Spleen (tissue), 11 donors: Measurements from ENCODE around the gene SLC12A6. TPM values are rescaled to one million over a fixed set of nuclear protein-coding genes. Genes with fewer than 3 reads are reported as not detected.
"Not testable (repeated sequence)": the region's sequence is repeated elsewhere in the genome, so short reads cannot be mapped to it uniquely, and the experiment has no call there.

ENCODE experiments used
- DNase-seq: peaks from one replicate; pipeline ENCODE4 v3.0.0-alpha.2; 2020
- H3K27ac ChIP-seq, 8 donors: fragments of 200-600 bp; sonication (generic) in 7 of 8; 1 replicate in 4 of 8; 2 replicates in 4 of 8; pipeline versions ENCODE4 v1.5.0 to v1.8.0; 2016 to 2021; ENCODE audit warnings: inconsistent platforms in 4 of 8, mild to moderate bottlenecking in 4 of 8, moderate library complexity in 1 of 8
- H3K27me3 ChIP-seq, 7 donors: fragments of 200-600 bp; sonication (generic) in 6 of 7; replicated peaks in 1 of 7; 1 replicate in 4 of 7; 2 replicates in 3 of 7; pipeline versions ENCODE4 v1.5.0 to v1.8.0; 2016 to 2021; ENCODE audit warnings: inconsistent platforms in 3 of 7, mild to moderate bottlenecking in 1 of 7
- H3K36me3 ChIP-seq, 6 donors: fragments of 200-600 bp; sonication (generic) in 5 of 6; 1 replicate in 4 of 6; 2 replicates in 2 of 6; pipeline versions ENCODE4 v1.5.0 to v1.8.0; 2016 to 2021; ENCODE audit warnings: inconsistent platforms in 2 of 6
- H3K4me1 ChIP-seq, 6 donors: fragments of 200-600 bp; sonication (generic) in 5 of 6; 1 replicate in 3 of 6; 2 replicates in 3 of 6; pipeline versions ENCODE4 v1.5.0 to v1.8.0; 2016 to 2021; ENCODE audit warnings: inconsistent platforms in 3 of 6
- H3K4me3 ChIP-seq, 8 donors: fragments of 200-600 bp; sonication (generic) in 7 of 8; 1 replicate in 4 of 8; 2 replicates in 4 of 8; pipeline versions ENCODE4 v1.5.0 to v1.8.0; 2016 to 2021; ENCODE audit warnings: inconsistent platforms in 4 of 8, mild to moderate bottlenecking in 4 of 8, moderate library complexity in 2 of 8
- H3K9me3 ChIP-seq, 8 donors: fragments of 200-600 bp; sonication (generic) in 7 of 8; 1 replicate in 4 of 8; 2 replicates in 4 of 8; pipeline versions ENCODE4 v1.5.0 to v1.8.0; 2016 to 2021; ENCODE audit warnings: inconsistent platforms in 4 of 8
- CTCF ChIP-seq, 11 experiments: fragments of 200-600 bp in 7 of 11; fragments of 450-650 bp in 4 of 11; sonication (generic) in 4 of 11; IDR thresholded peaks in 8 of 11; conservative IDR thresholded peaks in 3 of 11; 1 replicate in 7 of 11; 2 replicates in 4 of 11; pipeline versions ENCODE4 v1.4.0 to v1.8.0; 2016 to 2021; ENCODE audit warnings: antibody characterized with exemption in 11 of 11, inconsistent platforms in 4 of 11, mild to moderate bottlenecking in 1 of 11
- POLR2A ChIP-seq, 3 donors: fragments of 450-650 bp; IDR thresholded peaks; one replicate each; pipeline ENCODE4 v1.5.1; 2017; ENCODE audit warnings: antibody characterized with exemption in 3 of 3, mild to moderate bottlenecking in 1 of 3
- POLR2AphosphoS5 ChIP-seq, 3 donors: sonication (generic); formaldehyde crosslinking; IDR thresholded peaks; one replicate each; pipeline ENCODE4 v1.5.1; 2017; ENCODE audit warnings: antibody characterized with exemption in 3 of 3
- WGBS, 5 donors: extraction: QIAGEN DNeasy Blood & Tissue Kit in 3 of 5; methylation state at CpG; one replicate each; pipeline versions ENCODE4 v1.1.5 to v1.1.7; 2013 to 2018; 5-methylcytosine and 5-hydroxymethylcytosine counted together
- intact Hi-C: fragments of 100-400 bp; cut with DNase I; formaldehyde crosslinking; loops from one replicate; pipeline ENCODE4 v1.15.0; 2023; ENCODE audit warnings: low total_unique reads
- polyA plus RNA-seq, 3 donors: library from polyadenylated mRNA; stranded (reverse); fragments of 200-250 nt; gene quantifications; one replicate each; pipeline ENCODE4 v1.2.1, GENCODE V29; 2013
- total RNA-seq, 7 donors: library from RNA; depleted of rRNA in 3 of 7; stranded (reverse); fragments of >200 nt in 3 of 7; fragmentation: NEBNext Ultra II Directional in 4 of 7; extraction: Animal tissue kit (Norgen Biotek cat#: 25700) in 4 of 7; gene quantifications; one replicate each; pipeline versions ENCODE4 v1.1.0 to v1.2.1, GENCODE V29; 2016 to 2021
- donor health status: healthy with polysubstance abuse.
- donor health status: DM: no; HTN: no; CAD: no; lungs with moderate emphysema.
- donor health status: DM: no; HTN: no; CAD: no.
- donor health status: Bipolar disorder and iron deficiency.
- donor health status: healthy.
- donor health status: DM: no; HTN: no; CAD: no.
- donor health status: DM: yes; HTN: yes; CAD: no.

The SLC12A6 gene
- total and polyA plus RNA-seq, 10 donors, result 5.2 to 120 (median 58.3) TPM

- peak in 1 of 3 donors; percentile 82 for TF ChIP-seq POLR2A (IDR thresholded peaks at IDR 0.05)
- peak; percentile 73 to 88 (median 85) for TF ChIP-seq POLR2AphosphoS5 (IDR thresholded peaks at IDR 0.05)
- peak; percentile 90 to 99 (median 97) for TF ChIP-seq CTCF (IDR thresholded peaks at IDR 0.05 in 8 of 11, conservative IDR thresholded peaks at IDR 0.05 in 3 of 11)
- no peaks in the 10 kb centered on the region for H3K9me3 ChIP-seq
- H3K27me3 ChIP-seq, result no peaks in the 10 kb centered on the region
- peaks cover 0 to 7% (median 0%) of the 10 kb centered on the region in 6 donors for H3K36me3 ChIP-seq
- peaks cover 9 to 28% (median 24%) of the 10 kb centered on the region in 6 donors for H3K4me1 ChIP-seq
- DNase-seq, result peak; percentile 99
- intact Hi-C loops, result loop anchor here (5.0 kb wide), 2 partner anchors 107 to 147 kb away; partner anchors contain the start of genes EMC7 and PGBD4
- WGBS, 5 donors, result 0 to 1% (median 0%) methylated on average over 22 to 81 of the region's 81 CpGs
- peak within 1 kb of the TSS; percentile 56 to 85 (median 60) for H3K4me3 ChIP-seq
- H3K27ac ChIP-seq, result peak within 1 kb of the TSS; percentile 66 to 92 (median 88)
These were observed 127.9 kb downstream of the SLC12A6 start, which contains the start of gene KATNBL1 for GRCh38 chr15:34209421-34210282. Gene KATNBL1 (minus strand): TSS chr15:34210096. CDS start chr15:34163676, 46,420 bp downstream.

- 89 to 96% (median 94%) methylated on average over 4 of the region's 4 CpGs for WGBS, 5 donors
- no peak for DNase-seq
- intact Hi-C loops, result no loop called here
- Histone ChIP-seq H3K9me3 (no peaks in the 10 kb centered on the region), H3K27me3 (no peaks in the 10 kb centered on the region), H3K27ac (no peak overlapping the region), H3K36me3 (peaks cover 0 to 7% (median 0%) of the 10 kb centered on the region in 6 donors), H3K4me3 (no peak overlapping the region), H3K4me1 (peaks cover 9 to 28% (median 24%) of the 10 kb centered on the region in 6 donors)
- TF ChIP-seq POLR2AphosphoS5 (IDR thresholded peaks at IDR 0.05), result no peak
- TF ChIP-seq CTCF (IDR thresholded peaks at IDR 0.05 in 8 of 11, conservative IDR thresholded peaks at IDR 0.05 in 3 of 11), result no peak
- no peak for TF ChIP-seq POLR2A (IDR thresholded peaks at IDR 0.05)
These were observed 131.6 kb downstream of the SLC12A6 start for GRCh38 chr15:34206011-34206410.

- DNase-seq, result no peak
- Histone ChIP-seq H3K4me1 (peaks cover 5 to 19% (median 14%) of the 10 kb centered on the region in 6 donors), H3K27me3 (no peaks in the 10 kb centered on the region), H3K4me3 (no peak overlapping the region), H3K27ac (no peak overlapping the region), H3K36me3 (peaks cover 0 to 19% (median 0%) of the 10 kb centered on the region in 6 donors), H3K9me3 (no peaks in the 10 kb centered on the region)
- TF ChIP-seq POLR2A (IDR thresholded peaks at IDR 0.05) (no peak), POLR2AphosphoS5 (IDR thresholded peaks at IDR 0.05) (no peak), CTCF (IDR thresholded peaks at IDR 0.05 in 8 of 11, conservative IDR thresholded peaks at IDR 0.05 in 3 of 11) (no peak)
- WGBS, 5 donors, result 73 to 100% (median 94%) methylated on average over 1 of the region's 1 CpG
- intact Hi-C loops, result no loop called here
These were observed 133.6 kb downstream of the SLC12A6 start for GRCh38 chr15:34203936-34204335.

- Histone ChIP-seq H3K27ac (no peak overlapping the region), H3K9me3 (no peaks in the 10 kb centered on the region), H3K4me1 (peaks cover 0 to 13% (median 8%) of the 10 kb centered on the region in 6 donors), H3K4me3 (no peak overlapping the region), H3K36me3 (peaks cover 0 to 22% (median 0%) of the 10 kb centered on the region in 6 donors), H3K27me3 (no peaks in the 10 kb centered on the region)
- no peak for DNase-seq
- 89 to 97% (median 96%) methylated on average over 1 of the region's 1 CpG for WGBS, 5 donors
- TF ChIP-seq POLR2AphosphoS5 (IDR thresholded peaks at IDR 0.05) (no peak), CTCF (IDR thresholded peaks at IDR 0.05 in 8 of 11, conservative IDR thresholded peaks at IDR 0.05 in 3 of 11) (no peak), POLR2A (IDR thresholded peaks at IDR 0.05) (no peak)
- intact Hi-C loops, result no loop called here
These were observed 134.3 kb downstream of the SLC12A6 start for GRCh38 chr15:34203305-34203704.

- intact Hi-C loops, DNase-seq, H3K4me3 ChIP-seq, H3K27me3 ChIP-seq, H3K27ac ChIP-seq, H3K9me3 ChIP-seq: not testable (repeated sequence)
- peaks cover 0 to 28% (median 13%) of the 10 kb centered on the region in 6 donors for H3K4me1 ChIP-seq
- peaks cover 0 to 10% (median 0%) of the 10 kb centered on the region in 6 donors for H3K36me3 ChIP-seq
- 83 to 96% (median 89%) methylated on average over 7 of the region's 7 CpGs for WGBS, 5 donors
These were observed 144.3 kb downstream of the SLC12A6 start for GRCh38 chr15:34193272-34193671.
